ENCODE measurements around the gene MICOS13.

- TF ChIP-seq POLR2A (IDR thresholded peaks at IDR 0.05) = no peak
- TF ChIP-seq CTCF (IDR thresholded peaks at IDR 0.05) = no peak
- TF ChIP-seq POLR2AphosphoS5 (IDR thresholded peaks at IDR 0.05; ENCODE audit: insufficient read depth in 1 of 2, low read depth in 1 of 2) = no peak
These were observed 32.9 kb upstream of the MICOS13 start for GRCh38 chr19:5713228-5713627.
